Daoy (cell line): ENCODE measurements around the gene ZNF609. TPM values are rescaled to one million over a fixed set of nuclear protein-coding genes. Genes with fewer than 3 reads are reported as not detected.

ENCODE experiments used
- DNase-seq: peaks from one replicate; pipeline ENCODE4 v3.0.0-alpha.2; 2015; ENCODE audit warnings: low read depth
- total RNA-seq: library from RNA; depleted of rRNA; stranded (reverse); fragments of >200 nt; shearing (Covaris generic); gene quantifications from 2 replicates; pipeline ENCODE4 v1.2.3, GENCODE V29; 2014

ZNF609 gene
- total RNA-seq, 1 experiment from 2014 or later = 9.6 TPM

DNA sequence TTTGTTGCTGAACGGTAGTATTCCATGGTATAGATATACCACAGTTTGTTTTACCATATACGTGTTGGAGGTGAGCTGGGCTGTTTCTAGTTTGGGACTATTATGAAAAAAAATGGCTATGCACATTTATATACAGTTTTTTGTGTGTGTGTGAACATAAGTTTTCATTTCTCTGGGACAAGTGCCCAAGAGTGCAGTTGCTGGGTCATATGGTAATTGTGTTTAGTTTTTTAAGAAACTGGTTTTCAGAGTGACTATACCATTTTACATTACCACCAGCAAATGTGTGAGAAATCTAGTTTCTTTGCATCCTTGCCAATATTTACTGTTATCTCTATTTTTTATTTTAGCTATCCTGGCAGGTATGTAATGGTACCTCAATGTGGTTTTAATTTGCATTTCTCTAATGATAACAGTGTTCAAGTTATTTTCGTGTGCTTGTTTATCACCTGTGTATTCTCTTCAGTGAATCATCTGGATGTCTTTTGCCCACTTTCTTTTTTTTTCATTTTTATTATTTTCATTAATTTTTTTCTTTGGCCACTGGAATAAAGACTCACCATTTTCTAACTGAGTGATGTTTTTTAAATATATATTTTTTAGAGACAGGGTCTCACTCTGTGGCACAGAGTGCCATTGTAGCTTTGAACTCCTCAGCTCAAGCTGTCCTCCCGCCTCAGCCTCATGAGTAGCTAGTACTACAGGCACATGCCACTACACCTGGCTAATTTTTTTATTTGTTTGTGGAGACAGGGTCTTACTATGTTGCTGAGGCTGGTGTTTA is 75.3 kb downstream of the ZNF609 start:
- DNase-seq = no peak

DNA sequence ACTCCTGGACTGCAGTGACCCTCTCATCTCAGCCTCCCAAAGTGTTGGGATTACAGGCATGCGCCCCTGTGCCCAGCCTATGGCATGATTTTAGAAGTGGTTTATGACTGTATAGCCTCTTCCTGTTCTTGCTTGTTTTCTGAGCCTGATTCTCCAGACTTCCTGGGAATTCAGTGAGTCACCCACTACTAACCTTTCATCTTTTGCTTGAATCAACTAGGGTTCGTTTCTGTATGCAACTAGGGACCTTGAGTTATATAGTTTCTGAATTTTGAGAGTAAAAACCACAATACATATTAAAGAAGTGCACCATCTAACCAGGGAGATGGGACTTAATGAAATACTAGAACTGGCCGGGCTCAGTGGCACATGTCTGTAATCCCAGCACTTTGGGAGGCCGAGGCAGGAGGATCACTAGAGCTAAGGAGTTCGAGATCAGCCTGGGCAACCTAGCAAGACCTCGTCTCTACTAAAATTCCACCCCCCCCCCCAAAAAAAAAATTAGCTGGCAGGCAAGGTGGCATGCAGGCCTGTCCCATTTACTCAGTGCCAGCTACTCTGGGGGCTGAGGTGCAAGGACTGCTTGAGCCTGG is 76.0 kb downstream of the ZNF609 start:
- DNase-seq = peak; percentile 81

DNA sequence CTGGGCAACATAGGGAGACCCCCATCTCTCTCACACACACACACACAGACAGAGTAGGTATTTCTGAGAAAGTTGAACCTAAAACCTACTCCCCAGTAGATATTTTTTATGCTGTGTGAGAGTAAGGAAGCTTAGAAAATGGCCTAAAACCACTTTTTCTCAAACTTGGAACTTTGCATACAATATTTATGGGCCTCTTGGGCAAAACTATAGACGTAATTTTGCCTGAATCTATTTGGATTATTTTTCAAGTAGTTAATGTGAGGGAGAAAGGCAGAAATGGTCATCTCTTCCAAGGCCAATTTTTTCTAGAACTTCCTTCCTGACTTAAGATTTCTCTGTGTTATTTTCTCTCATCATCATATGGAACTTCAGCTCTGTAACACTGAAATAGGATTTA is 81.7 kb downstream of the ZNF609 start:
- DNase-seq = no peak

DNA sequence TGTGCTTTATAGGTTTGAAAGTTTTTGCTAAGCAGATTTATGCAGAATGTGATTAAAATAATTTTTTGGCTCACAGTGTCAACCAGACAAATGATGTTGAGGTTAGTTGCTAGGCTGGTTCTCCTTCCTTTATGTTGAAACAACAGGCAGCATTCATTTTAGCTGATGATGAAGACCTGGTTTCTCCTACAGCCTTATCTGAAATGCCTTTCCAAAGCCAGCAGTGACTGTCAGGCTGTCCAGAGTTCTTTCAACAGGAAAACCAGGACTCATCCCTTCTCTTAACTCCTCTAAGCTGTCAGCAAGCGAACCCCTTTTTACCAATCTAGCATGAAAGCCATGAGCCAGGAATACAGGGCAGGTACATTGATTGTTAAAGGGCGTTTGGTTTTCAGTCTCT is 84.1 kb downstream of the ZNF609 start:
- DNase-seq = no peak

DNA sequence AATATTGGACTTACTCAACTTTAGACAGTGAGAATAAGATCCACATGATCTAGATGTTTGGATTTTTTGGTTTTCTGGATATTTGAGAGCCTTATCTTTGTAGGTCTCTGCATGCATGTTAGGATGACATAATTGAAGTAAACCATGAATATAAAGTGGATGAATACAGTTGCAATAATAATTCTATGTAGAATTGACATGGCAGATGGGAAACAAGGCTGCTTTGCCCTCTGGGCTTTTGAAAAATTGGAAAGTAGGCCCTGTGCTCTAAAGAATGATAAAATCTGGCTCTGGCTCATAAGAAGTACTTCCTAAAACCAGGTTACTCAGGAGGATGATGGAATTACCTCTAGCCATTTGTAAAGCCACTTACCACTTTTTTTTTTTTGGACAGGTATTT is 86.9 kb downstream of the ZNF609 start:
- no peak for DNase-seq

DNA sequence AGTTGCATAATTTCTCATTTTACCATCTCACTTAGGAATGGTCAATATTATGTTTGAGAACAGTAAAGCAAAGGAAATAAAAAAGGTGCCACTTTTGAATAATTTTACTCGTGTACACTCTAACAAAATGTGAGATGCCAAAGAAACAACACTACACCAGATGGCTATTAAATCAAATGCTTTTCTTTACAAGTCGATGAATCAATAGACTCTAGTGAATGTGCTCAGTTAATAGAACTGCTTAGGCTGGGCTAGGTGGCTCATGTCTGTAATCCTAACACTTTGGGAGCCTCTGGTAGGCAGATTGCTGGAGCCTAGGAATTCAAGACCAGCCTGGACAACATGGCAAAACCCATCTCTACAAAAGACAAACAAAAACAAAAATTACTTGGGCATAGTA is 87.9 kb downstream of the ZNF609 start:
- DNase-seq = no peak

DNA sequence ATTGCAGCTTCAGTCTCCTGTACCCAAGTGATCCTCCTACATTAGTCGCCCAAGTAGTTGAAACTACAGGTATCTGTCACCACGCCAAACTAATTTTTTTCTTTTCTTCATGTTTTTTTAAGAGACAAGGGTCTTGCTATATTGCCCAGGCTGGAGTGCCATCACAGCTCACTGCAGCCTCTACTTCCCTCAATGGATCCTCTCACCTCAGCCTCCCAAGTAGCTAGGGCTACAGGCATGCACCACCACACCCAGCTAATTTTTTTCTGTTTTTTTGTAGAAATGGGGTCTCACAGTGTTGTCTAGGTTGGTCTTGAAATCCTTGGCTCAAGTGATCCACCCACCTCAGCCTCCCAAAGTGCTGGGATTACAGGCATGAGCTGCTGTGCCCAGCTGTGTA is 89.5 kb downstream of the ZNF609 start:
- DNase-seq = no peak

DNA sequence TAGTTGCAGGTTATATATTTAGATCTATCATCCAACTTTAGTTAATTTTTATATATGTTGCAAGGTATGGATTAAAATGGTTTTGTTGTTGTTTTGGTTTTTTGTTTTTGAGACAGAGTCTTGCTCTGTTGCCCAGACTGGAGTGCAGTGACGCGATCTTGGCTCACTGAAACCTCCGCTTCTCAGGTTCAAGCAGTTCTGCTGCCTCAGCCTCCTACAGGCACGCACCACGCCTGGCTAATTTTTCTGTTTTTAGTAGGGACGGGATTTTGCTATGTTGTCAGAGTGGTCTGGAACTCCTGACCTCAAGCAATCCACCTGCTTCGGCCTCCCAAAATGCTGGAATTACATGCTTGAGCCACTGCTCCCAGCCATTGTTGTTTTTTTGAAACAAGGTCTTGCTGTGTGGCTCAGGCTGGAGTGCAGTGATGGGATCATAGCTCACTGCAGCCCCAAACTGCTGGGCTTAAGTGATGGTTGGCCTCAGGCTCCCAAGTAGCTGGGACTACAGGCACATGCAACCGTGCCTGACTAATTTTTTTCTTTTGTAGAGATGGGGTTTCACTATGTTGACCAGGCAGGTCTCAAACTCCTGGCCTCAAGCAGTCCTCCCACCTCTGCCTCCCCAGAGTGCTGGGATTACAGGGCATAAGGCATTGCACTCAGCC is 92.0 kb downstream of the ZNF609 start:
- no peak for DNase-seq

DNA sequence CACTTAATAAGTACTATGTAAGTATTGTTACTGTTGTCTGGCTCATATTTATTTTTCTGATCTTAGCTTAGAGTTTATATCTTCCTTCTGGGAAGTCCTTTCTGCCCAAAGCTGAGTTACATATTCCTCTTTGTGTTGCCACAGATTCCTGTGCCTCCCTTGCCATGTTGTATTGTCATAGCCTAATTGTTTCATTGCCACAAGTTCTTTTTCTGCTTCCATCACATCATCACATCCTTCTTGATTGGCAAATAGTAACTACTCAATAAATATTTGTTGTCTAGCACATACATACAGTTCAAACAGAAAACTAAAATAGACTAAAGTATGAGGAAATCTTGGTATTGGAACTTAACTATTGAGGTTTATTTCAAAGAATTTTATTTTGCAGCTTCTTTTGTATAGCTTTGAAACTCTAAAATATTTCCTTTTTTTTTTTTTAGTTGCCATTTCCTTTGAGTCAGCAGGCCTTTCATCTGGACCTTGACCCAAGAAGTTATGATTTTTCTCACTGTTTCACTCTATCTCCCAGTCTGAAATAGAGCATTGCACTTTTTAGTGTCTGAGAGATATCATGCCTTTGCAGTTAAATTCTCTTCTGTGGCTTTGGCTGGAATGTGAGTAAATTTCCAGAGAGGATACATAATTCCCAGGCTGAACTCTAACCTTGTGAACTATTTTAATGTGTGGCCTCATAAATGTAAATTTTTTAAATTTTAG is 98.2 kb downstream of the ZNF609 start:
- no peak for DNase-seq

DNA sequence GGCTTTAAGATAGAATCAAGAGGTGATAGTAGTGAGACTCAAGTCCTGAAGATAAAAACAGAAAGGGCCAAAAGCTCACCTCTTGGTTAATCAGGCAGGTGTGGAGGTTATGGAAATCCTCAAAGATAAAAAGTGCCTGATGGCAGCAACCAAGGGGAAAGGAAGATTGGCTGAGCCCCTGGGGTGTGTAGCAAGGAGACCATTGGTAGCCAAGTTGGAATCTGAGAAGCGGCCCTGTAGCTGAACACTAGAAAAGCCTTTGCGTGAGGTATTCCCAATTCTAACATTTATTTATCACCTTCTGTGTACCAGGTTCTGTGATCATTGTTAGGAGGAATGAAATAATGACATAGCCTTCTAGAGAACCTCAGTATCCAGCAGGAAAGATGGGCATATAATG is 98.9 kb downstream of the ZNF609 start:
- no peak for DNase-seq

DNA sequence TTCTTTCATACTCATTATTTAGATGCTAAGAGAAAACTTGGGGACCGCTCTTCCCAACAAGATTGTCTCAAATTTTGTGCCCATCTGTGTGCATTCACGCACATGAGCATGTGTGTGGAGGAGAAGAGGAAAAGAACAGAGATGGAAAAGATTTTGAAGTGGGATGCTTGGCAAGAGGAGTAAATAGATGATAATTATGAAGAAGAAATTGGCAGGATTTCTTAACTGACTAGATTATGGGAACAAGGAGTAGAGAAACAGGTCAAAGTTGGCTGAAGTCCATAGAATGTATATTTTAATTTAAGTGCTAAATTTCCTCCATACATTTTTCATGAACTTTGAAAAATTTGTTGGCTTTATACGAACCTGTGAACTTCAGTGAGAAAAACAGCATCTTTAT is 100.1 kb downstream of the ZNF609 start:
- DNase-seq = no peak

DNA sequence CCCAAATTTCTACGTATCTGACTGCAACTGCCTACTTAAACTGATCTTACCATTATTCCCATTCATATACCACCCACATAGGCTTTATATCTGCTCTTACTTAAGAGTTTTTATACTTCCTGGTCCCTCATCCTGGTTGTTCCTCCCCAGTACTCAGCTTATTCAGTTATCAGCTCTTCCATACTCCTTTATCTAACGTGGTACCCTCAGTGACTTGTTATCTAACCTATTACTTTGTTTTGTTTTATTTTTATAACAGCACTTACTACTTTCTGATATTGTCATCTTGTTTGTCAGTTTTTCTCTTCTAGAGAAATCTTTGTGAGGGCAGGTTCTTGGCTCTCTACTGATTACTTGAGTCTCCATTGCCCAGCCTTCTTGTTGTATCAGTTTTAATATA is 100.6 kb downstream of the ZNF609 start:
- no peak for DNase-seq

DNA sequence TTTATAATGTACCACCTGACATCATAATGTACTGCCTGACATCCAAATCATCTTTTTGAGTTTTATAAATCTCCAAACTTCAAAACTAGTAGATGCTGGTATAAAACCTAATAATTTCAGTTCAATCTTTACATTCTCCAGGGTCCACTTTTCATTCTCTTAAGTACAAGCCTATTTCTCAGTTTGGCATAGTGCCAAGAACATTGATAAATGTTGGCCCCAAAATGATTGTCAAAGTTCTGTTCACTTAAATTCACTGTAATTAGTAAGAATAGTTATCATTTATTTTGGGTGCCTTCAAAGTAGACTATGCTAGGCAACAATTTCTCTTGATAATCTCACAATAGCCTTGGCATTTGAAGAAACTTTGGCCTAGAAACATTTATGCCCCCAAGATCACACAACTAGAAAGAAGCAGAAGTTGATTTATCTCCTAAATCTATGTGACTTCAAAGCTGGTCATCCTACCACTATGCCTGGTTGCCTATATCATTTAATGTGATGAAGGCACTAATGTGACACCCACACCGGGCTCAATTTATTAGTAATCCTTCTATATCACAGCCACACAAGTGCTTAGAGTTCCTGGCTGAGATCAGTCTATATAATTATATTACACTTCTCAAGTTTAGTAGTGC is 101.7 kb downstream of the ZNF609 start:
- no peak for DNase-seq

DNA sequence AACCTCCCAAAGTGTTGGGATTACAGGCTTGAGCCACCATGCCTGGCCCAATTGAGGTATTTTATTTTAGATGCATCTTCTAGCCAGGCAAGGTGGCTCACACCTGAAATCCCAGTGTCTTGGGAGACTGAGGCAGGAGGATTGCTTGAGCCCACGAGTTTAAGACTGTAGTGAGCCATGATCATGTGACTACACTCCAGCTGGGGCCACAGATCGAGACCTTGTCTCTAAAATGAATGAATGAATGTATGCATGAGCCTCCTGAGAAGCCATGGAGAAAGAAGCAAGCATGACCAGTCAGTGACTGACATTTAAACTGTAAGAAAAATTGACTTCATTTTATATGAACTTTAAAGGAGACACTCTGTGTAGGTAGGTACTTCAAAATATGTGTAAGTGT is 105.7 kb downstream of the ZNF609 start:
- no peak for DNase-seq

DNA sequence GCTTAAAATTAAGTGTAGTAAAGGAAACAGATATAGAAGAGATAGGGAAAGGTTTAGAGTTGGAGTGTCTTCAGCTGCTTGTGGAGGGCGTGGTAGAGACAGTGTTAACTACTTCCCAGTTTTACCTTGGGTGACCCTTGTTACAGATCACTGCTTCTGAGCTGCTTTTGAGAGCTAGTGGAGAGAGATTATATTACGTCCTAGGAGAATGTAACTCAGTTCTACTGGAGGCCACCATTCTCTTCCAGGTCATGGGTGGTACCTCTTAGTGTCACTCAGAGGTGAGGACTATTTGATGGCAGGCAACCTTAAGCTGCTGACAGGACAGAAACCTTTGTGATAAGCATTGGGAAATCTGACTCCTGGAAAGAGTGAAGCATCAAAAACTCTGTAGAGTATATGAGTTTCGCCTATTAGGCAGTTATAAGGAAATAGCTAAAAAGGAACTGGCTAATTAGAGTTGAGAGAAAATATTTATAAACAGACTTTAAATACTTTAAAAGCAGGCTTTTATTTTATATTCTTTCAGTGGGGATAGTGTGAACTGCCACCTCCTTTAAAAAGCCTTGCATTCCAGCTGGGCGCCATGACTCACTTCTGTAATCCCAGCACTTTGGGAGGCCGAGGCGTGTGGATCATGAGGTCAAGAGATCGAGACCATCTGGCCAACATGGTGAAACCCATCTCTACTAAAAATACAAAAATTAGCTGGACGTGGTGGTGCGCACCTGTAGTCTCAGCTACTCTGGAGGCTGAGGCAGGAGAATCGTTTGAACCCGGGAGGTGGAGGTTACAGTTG is 106.5 kb downstream of the ZNF609 start:
- DNase-seq = no peak

DNA sequence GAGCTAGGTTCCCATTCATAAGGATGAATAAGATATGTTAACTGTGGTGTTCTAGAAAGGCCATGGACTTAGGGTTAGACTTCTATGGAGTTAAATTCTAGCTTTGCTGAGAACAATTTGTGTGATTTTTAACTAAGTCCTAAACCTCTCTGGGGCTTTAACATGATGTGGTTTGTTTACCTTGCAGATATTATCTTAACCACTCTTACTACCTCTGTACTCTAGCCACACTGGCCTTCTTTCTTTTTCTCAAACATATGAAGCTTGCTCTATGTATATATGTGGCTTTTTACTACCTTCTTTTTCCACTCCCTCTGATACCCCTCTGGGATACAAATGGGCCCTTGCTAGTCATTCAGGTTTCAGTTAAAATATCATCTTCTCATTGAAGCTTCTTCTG is 108.4 kb downstream of the ZNF609 start:
- DNase-seq = no peak

DNA sequence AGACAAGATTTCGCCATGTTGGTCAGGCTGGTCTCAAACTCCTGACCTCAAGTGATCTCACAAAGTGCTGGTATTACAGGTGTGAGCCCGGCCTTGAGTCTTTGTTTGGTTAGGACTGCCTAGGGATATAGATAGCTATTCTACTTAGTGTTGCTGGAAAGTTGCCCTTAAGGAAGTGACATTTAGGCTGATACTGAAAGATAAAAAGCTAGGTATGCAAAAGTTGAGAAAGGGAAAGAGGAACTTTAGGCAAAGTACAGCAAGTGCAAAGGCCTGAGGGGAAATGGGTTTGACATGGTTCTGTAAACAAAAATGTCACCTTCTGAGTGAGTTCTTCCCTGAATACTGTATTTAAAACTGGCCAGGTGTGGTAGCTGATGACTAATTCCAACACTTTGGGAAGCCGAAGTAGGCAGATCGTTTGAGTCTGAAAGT is 111.5 kb downstream of the ZNF609 start:
- DNase-seq = no peak

DNA sequence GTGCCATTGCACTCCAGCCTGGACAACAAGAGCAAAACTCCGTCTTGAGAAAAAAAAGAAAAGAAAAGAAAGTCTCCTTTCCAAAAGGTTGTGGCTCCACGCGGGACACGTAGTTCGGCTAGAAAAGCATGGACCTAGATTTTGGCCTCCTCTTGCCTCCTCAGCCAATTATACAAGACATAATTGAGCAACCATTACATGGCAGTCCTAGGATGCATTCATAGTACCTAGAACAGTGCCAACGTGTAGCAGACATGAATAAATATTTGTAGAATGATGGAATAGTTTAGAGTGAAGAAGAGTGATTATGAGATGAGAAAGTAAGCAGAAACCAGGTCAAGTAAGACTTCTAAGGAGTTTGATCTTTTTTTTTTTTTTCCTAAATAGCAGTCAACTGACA is 112.5 kb downstream of the ZNF609 start:
- no peak for DNase-seq

DNA sequence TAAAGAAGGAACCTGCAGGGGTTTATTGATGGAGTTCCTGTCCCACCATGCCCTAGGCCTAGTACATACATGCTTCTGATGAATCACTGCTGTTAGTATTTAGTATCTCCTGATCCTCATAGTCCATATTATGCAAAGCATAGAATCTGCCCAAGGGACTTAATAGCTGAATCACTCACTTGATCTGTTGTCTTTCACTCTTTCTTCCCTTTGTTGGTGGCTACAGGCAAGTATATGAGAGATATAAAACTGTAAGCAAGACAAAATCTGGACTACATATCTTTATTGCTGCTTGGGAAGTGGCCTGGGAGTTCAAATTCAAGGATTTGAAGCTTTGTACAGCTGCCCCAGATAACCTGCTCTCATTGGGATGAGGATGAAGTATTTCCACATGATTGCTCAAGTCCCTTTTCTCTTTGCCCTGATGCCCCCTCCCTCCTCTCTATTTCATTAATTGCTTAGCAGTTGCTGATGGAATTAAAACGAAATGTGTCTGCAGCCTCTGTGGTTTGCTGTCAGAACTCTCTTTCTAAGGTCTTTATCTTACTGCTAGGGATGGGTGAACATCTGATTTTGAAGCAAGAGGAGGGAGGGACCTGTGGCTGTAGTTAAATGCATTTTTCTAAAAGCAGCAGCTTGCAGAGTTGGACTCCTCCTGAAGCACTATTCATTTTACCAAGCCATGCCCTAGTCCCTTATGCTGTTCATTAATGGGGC is 114.1 kb downstream of the ZNF609 start:
- no peak for DNase-seq

DNA sequence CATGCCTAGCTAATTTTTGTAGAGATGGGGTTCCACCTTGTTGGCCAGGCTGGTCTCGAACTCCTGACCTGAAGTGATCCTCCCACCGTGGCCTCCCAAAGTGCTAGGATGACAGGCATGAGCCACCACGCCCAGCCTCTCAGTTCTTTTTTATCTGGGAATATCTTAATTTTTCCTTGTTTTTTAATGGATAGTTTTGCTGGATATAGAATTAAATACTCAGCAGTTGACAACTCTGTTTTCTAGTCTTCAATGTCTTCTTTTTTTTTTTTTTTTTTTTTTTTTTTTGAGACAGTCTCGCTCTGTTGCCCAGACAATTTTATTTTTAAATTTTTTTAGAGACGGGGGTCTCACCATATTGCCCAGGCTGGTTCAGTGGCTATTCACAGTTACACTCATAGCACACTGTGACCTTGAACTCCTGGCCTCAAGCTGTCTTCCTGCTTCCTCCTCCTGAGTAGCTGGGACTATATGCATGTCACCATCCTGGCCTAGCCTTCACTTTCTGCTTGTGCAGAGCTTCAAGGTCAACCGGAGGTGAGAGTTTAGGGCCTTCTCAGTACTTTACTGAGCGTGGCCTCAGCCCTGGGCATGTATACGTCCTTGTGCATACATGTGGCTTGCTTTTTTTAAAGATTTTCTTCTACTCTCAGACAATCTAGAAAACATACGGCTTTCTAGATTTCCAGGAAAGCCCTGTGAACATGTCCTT is 120.5 kb downstream of the ZNF609 start:
- DNase-seq = no peak
